ENCODE data around the gene NRSN2. TPM values are rescaled to one million over a fixed set of nuclear protein-coding genes. Genes with fewer than 3 reads are reported as not detected.

The NRSN2 gene
- total and polyA plus RNA-seq, 4 donors = 32.3 to 150 (median 91.7) TPM

GRCh38 chr20:324177-325044 is 22.5 kb upstream of the NRSN2 start:
- WGBS (ENCODE audit: insufficient coverage) = under 1% methylated on average over 61 of the region's 69 CpGs
- peaks cover 40% of the 10 kb centered on the region for H3K4me1 ChIP-seq (ENCODE audit: control insufficient read depth, insufficient read depth, low read length)
- no peaks in the 10 kb centered on the region for H3K9me3 ChIP-seq (ENCODE audit: control insufficient read depth, insufficient read depth, low read length)

GRCh38 chr20:325045-325888 is 21.6 kb upstream of the NRSN2 start, which contains the start of gene SOX12:
Gene SOX12 (plus strand): TSS chr20:325552. CDS start chr20:325925, 373 bp downstream.
- no peaks in the 10 kb centered on the region for H3K27me3 ChIP-seq (ENCODE audit: control insufficient read depth, insufficient read depth, low read length)
- H3K4me3 ChIP-seq (ENCODE audit: low read depth, low read length) = peak within 1 kb of the TSS; percentile 84
- DNase-seq (ENCODE audit: low read depth in 4 of 6, low spot score in 6 of 6) = peak in 5 of 6 donors; percentile 77 to 98 (median 95)
- under 1% methylated on average over 103 of the region's 106 CpGs for WGBS (ENCODE audit: insufficient coverage)
- H3K36me3 ChIP-seq (ENCODE audit: control insufficient read depth, insufficient read depth, low read length) = peaks cover 23% of the 10 kb centered on the region
- peaks cover 48% of the 10 kb centered on the region for H3K4me1 ChIP-seq (ENCODE audit: control insufficient read depth, insufficient read depth, low read length)
- H3K27ac ChIP-seq (ENCODE audit: low read depth, low read length) = peak within 1 kb of the TSS; percentile 97
- no peaks in the 10 kb centered on the region for H3K9me3 ChIP-seq (ENCODE audit: control insufficient read depth, insufficient read depth, low read length)

More at GRCh38 chr20:324177-325044, 22.5 kb upstream of the NRSN2 start:
- peak overlapping the region; percentile 81 for H3K4me3 ChIP-seq (ENCODE audit: low read depth, low read length)
- H3K27me3 ChIP-seq (ENCODE audit: control insufficient read depth, insufficient read depth, low read length) = no peaks in the 10 kb centered on the region
- peaks cover 18% of the 10 kb centered on the region for H3K36me3 ChIP-seq (ENCODE audit: control insufficient read depth, insufficient read depth, low read length)
- H3K27ac ChIP-seq (ENCODE audit: low read depth, low read length) = peak overlapping the region; percentile 97
- peak in 4 of 6 donors; percentile 79 to 96 (median 90) for DNase-seq (ENCODE audit: low read depth in 4 of 6, low spot score in 6 of 6)

- DNase-seq (ENCODE audit: low read depth in 4 of 6, low spot score in 6 of 6) = peak in 3 of 6 donors; percentile 45 to 87 (median 86)
- H3K4me1 ChIP-seq (ENCODE audit: control insufficient read depth, insufficient read depth, low read length) = peaks cover 56% of the 10 kb centered on the region
Observed at GRCh38 chr20:325889-326644, 20.8 kb upstream of the NRSN2 start.

GRCh38 chr20:326645-327185 is 20.2 kb upstream of the NRSN2 start:
- H3K4me1 ChIP-seq (ENCODE audit: control insufficient read depth, insufficient read depth, low read length) = peaks cover 61% of the 10 kb centered on the region
- H3K4me3 ChIP-seq (ENCODE audit: low read depth, low read length) = peak overlapping the region; percentile 84
- H3K9me3 ChIP-seq (ENCODE audit: control insufficient read depth, insufficient read depth, low read length) = no peaks in the 10 kb centered on the region
- H3K36me3 ChIP-seq (ENCODE audit: control insufficient read depth, insufficient read depth, low read length) = peaks cover 24% of the 10 kb centered on the region
- H3K27me3 ChIP-seq (ENCODE audit: control insufficient read depth, insufficient read depth, low read length) = no peaks in the 10 kb centered on the region
- peak overlapping the region; percentile 92 for H3K27ac ChIP-seq (ENCODE audit: low read depth, low read length)
- under 1% methylated on average over 33 of the region's 38 CpGs for WGBS (ENCODE audit: insufficient coverage)
- no peak for DNase-seq (ENCODE audit: low read depth in 4 of 6, low spot score in 6 of 6)

More at GRCh38 chr20:325889-326644, 20.8 kb upstream of the NRSN2 start:
- H3K9me3 ChIP-seq (ENCODE audit: control insufficient read depth, insufficient read depth, low read length) = no peaks in the 10 kb centered on the region
- H3K27me3 ChIP-seq (ENCODE audit: control insufficient read depth, insufficient read depth, low read length) = no peaks in the 10 kb centered on the region
- peaks cover 24% of the 10 kb centered on the region for H3K36me3 ChIP-seq (ENCODE audit: control insufficient read depth, insufficient read depth, low read length)
- peak overlapping the region; percentile 84 for H3K4me3 ChIP-seq (ENCODE audit: low read depth, low read length)
- H3K27ac ChIP-seq (ENCODE audit: low read depth, low read length) = peak overlapping the region; percentile 92
- under 1% methylated on average over 103 of the region's 103 CpGs for WGBS (ENCODE audit: insufficient coverage)

GRCh38 chr20:327186-328026 is 19.5 kb upstream of the NRSN2 start:
- peak; percentile 82 to 98 (median 88) for DNase-seq (ENCODE audit: low read depth in 4 of 6, low spot score in 6 of 6)
- no peaks in the 10 kb centered on the region for H3K9me3 ChIP-seq (ENCODE audit: control insufficient read depth, insufficient read depth, low read length)
- WGBS (ENCODE audit: insufficient coverage) = 0% methylated on average over 31 of the region's 47 CpGs
- H3K27me3 ChIP-seq (ENCODE audit: control insufficient read depth, insufficient read depth, low read length) = no peaks in the 10 kb centered on the region
- peak overlapping the region; percentile 84 for H3K4me3 ChIP-seq (ENCODE audit: low read depth, low read length)
- H3K36me3 ChIP-seq (ENCODE audit: control insufficient read depth, insufficient read depth, low read length) = peaks cover 24% of the 10 kb centered on the region
- peaks cover 61% of the 10 kb centered on the region for H3K4me1 ChIP-seq (ENCODE audit: control insufficient read depth, insufficient read depth, low read length)
- H3K27ac ChIP-seq (ENCODE audit: low read depth, low read length) = peak overlapping the region; percentile 92

GRCh38 chr20:328027-328974 is 18.6 kb upstream of the NRSN2 start:
- Histone ChIP-seq H3K36me3 (ENCODE audit: control insufficient read depth, insufficient read depth, low read length) (peaks cover 24% of the 10 kb centered on the region), H3K4me1 (ENCODE audit: control insufficient read depth, insufficient read depth, low read length) (peaks cover 60% of the 10 kb centered on the region)
- peak in 2 of 6 donors; percentile 27 to 29 for DNase-seq (ENCODE audit: low read depth in 4 of 6, low spot score in 6 of 6)

GRCh38 chr20:328975-329695 is 17.8 kb upstream of the NRSN2 start:
- H3K27me3 ChIP-seq (ENCODE audit: control insufficient read depth, insufficient read depth, low read length) = no peaks in the 10 kb centered on the region
- peaks cover 29% of the 10 kb centered on the region for H3K36me3 ChIP-seq (ENCODE audit: control insufficient read depth, insufficient read depth, low read length)
- H3K27ac ChIP-seq (ENCODE audit: low read depth, low read length) = no peak overlapping the region
- peaks cover 52% of the 10 kb centered on the region for H3K4me1 ChIP-seq (ENCODE audit: control insufficient read depth, insufficient read depth, low read length)
- DNase-seq (ENCODE audit: low read depth in 4 of 6, low spot score in 6 of 6) = peak in 1 of 6 donors; percentile 30
- H3K9me3 ChIP-seq (ENCODE audit: control insufficient read depth, insufficient read depth, low read length) = no peaks in the 10 kb centered on the region
- H3K4me3 ChIP-seq (ENCODE audit: low read depth, low read length) = no peak overlapping the region
- WGBS (ENCODE audit: insufficient coverage) = 28% methylated on average over 7 of the region's 7 CpGs

More at GRCh38 chr20:328027-328974, 18.6 kb upstream of the NRSN2 start:
- no peaks in the 10 kb centered on the region for H3K27me3 ChIP-seq (ENCODE audit: control insufficient read depth, insufficient read depth, low read length)
- H3K9me3 ChIP-seq (ENCODE audit: control insufficient read depth, insufficient read depth, low read length) = no peaks in the 10 kb centered on the region
- H3K4me3 ChIP-seq (ENCODE audit: low read depth, low read length) = peak overlapping the region; percentile 84
- H3K27ac ChIP-seq (ENCODE audit: low read depth, low read length) = peak overlapping the region; percentile 92
- WGBS (ENCODE audit: insufficient coverage) = 14% methylated on average over 26 of the region's 31 CpGs
